HG03442 (cell line): Measurements from ENCODE around the gene MYO1E.
"Not testable (repeated sequence)": the region's sequence is repeated elsewhere in the genome, so short reads cannot be mapped to it uniquely, and the experiment has no call there.

ENCODE experiments used
- ATAC-seq: cut with Tn5 transposase; IDR thresholded peaks from one replicate; pipeline ENCODE4 v1.9.1; 2021; ENCODE audit warnings: mild to moderate bottlenecking, moderate library complexity; ENCODE audit not compliant: unreplicated experiment

The MYO1E gene

DNA sequence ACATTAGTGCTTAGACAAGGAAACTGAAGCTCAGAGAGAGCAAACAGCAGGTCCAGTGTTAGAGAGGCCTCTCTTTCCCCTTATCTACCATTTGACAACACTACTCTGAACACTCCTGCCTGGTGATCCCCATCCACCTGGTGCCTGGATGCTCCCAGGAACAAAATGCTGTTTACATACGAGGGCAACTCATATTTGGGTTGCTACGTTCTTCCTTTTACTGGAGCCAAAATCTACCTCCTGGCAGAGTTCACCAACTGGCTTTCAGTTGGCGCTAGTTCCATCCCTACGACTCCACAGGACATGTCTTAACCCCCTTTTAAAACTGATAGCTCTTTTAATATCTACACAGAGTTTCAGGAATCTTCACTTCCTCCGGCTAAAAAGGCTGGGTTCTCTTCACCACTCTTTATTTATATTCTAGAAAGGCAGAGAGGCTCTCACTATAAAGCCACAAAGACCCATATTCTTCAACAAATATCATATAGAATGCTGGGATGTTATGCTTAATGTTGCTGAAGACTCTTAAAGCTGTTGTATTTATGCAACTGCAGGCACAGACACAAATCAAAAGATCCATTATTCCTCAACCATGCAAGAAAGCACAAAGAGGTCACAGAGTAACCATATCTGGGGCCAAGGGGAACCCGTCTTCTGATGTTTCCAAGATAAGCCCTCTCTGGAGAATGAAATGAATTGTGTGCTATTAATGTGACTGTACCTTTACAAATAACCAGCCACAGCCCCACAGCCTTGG, 219.8 kb downstream of the MYO1E start:
- no peak for ATAC-seq

DNA sequence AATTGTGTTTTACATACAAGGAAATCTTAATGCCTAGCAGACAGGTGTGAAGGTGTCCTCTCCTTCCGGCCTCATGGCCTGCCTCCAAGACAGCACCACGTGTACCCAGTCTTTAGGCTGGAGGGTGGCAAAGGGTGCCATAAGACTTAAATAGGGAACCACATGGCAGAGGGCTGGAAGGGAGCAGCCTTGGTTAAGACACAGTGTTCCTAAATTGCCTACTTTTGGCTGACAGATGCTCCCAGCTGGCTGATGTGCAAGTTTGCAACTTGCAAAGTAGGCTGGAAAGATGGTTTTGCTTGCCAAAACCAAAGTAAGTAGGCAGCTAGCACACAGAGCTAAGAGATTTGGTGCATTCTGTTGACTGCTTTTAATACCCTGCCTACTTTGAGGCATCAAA, 222.5 kb downstream of the MYO1E start:
- ATAC-seq, result no peak

DNA sequence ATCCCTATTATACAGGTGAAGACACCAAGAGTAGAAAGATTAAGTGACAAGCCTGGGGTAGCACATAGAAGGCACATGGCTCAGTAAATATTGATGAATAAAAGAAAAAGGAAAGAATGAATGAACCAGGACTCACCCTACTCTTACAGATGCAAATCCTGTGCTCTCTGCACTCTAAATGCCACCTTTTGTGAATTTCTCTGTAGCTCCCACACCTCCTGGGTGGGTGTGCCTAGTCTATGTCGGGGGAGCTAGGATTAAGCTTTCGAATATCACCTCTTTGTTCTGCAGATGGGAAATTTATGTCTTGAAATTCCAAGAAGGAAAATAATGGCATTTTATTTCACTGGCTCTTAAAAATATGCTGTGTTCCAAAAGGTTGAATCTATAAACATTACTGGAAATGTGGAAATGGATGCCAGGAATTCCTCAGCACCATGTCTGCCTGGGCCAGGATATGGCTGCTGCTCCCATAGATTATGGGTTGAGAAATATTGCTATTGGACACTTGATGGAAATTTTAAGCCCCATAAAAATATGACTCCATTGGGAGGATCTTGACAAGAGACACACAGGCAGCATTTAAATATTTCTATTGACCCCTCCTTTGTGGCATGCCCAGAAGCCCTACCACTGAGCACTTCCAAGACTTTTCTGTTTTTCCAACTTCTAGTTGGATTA, 224.4 kb downstream of the MYO1E start:
- no peak for ATAC-seq

DNA sequence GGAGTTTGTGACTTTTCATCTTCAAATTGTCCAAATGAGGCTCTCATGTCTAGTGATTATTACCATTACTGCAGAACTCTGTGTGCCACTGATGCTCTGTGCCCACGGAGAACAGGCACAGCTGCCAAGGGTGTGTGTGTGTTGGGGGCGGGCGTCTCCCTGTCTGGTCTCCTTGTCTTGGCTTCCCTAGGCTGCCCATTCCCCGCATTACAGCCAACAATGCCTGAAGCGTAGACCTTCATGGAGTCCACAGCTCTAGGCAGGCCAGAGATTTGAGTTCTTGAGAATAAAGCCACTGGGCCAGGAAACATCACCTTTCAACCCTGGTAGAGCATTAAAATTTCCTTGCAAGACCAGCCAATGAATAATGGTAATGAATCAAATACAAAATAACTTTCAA, 225.0 kb downstream of the MYO1E start:
- no peak for ATAC-seq

DNA sequence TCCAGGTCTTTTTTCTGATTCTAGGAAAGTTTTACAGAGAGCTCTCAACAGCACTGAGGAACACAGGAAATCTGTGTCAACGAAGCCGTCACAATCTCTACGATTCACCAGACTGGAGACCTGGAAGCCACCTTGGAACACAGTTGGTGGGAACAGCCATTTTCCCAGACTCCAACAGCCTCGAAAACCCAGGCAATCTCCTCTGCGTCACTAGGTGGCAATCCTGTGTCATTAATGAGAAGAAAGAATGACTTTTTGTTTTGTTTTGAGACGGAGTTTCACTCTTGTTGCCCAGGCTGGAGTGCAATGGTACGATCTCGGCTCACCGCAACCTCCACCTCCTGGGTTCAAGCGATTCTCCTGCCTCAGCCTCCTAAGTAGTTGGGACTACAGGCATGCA, 228.1 kb downstream of the MYO1E start:
- ATAC-seq, result not testable (repeated sequence)

DNA sequence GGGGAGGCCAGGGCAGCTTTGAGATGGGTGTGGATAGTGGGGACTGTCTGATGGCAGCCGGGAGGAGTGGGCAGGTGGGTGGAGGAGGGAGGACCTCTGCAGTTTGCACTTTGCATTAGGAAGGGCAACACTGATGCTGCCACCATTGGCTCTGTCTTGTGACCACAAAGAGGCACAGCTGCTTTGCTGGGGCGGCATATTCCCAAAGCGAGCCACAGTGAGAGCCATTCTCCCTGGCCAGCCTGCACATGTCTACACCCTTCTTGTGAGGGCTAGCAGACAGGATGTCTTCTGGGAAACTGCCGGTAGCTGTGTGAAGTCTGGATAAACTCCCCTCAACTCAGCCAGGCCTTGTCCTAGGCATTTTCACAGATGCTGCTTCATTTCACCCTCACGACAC, 229.4 kb downstream of the MYO1E start:
- no peak for ATAC-seq

DNA sequence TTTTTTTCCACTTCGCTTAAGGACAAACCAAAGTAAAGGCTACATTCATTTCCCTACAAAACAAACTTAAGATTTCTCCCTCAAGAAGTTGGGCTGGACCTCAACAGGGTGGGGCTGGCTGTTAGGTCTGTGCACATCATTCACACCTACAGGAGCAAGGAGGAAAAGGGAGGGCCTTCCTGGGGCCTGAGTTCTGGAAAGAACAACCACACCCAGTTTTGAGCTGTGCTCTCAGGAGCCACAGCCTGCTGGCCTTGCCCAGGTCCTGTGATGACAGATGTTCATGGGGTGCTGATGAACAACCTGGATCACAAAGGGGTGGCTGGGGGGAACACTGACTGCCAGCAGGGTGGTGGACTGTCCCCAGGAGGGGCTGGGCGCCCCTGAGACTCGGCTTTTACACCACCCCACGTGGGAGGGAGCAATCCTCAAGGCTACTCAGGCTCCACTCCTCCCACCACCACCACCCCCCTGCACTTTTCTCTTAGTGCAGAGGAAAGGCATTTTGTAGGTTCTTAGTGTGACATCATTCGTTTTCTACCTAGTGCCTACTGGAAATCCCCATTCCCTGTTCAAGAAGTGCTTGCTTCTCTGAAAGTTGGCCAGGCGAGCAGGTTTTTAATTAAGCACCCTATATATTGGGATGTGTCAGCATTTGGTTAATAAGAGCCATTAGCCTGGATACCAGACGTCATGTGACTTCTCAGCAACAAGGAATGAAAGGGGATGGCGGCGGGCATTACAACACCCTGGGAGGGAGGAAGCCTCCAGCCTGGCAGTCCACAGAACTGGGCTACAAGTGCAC, 232.0 kb downstream of the MYO1E start:
- no peak for ATAC-seq

DNA sequence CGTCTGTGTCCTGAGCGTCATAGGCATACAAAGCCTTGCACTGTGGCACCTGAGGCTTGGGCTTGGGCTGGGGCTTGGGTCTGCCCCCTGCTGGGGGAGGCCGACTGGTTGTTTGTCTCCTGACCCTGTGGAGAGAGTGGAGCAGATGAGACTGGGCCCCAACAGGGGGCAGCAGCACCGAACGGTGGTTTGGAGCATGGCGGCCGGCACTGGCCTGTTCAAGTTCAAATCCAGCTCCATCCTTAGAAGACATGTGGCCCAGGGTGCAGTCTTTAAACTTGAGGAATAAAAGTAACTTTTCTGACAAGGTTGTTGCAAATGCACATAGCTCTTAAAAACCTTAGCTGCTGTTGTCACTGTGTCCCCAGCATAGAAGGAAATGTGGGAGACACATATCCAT, 234.4 kb downstream of the MYO1E start:
- ATAC-seq, result no peak

DNA sequence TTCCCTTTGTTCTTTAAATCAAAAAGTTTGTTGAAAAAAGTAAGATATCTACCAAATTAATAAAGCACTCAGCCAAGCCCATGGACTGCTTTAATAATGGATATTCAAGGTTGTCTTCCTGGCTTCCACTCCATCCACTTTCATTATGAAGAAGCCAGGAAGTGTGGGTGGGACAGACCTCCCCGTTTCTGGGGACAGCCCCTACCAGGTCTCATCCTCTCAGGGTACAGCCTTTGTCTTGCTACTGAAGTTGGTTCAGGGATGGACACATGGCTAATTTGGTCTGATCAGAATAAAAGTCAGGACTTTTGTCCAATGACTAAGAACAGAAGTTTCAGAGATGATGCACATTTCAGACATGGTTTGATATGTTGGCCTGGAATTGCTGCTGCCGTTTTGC, 235.1 kb downstream of the MYO1E start:
- ATAC-seq, result no peak

DNA sequence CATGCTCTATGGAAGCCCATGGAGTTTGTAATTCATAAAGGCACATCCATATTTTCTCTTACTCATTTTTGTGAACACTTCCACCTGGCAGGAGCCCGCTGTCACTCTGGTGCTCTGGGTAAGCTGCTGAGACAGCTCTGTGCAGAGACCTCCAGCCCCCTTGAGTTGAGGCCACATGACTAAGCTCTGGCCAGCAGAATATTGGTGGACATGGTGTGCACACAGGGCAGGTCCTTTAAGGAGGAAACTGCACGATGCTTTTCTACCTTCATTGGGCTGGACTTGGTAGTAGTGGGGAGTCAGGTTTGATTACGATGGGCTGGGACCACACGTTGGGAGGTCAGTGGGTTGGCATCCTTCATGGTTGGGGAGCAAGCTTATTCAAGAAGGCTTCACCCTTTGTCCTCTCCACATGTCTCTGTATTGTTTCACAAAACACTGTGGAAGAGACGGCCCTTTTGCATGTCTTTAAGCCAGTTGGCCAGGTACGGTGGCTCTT, 238.7 kb downstream of the MYO1E start:
- ATAC-seq, result no peak

DNA sequence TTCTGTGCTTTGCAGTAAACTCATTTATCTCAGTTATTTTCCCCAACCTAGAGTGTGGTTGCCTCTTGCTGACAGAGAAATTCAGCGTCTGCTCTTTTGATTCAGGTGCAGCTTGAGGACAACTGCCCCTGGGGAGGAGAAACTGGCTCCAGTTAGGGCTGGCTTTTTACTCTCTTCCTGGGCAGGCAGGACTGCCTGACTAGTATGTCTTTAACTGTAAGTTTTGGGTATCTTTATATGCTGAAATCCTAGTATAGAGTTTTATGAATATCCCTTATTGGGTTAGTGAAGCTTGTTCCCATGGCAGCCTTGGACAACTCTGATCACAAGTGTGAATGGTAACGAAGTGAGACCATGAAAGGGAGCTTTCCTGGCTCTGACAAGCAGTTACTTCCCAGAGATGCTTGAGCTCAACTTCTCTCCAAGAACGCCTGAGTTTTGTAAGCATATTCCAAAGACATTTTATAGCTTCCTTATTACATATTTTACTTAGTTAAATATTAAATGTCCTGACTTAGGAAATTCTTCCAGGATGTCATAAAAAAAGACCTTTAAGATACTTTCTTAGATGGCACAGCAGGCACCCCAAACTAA, 240.6 kb downstream of the MYO1E start:
- no peak for ATAC-seq

DNA sequence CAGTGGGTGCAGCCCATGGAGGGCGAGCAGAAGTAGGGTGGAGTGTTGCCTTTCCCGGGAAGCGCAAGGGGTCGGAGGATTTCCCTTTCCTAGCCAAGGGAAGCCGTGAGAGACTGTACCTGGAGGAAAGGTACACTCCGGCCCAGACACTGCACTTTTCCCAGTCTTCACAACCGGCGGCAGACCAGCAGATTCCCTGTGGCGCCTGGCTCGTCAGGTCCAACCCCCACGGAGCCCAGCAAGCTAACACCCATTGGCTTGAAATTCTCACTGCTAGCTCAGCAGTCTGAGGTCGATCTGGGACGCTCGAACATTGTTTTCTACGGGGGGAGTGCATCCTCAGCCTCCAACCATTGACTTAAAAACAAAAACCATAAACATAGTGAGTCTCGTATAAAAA, 241.2 kb downstream of the MYO1E start:
- no peak for ATAC-seq

DNA sequence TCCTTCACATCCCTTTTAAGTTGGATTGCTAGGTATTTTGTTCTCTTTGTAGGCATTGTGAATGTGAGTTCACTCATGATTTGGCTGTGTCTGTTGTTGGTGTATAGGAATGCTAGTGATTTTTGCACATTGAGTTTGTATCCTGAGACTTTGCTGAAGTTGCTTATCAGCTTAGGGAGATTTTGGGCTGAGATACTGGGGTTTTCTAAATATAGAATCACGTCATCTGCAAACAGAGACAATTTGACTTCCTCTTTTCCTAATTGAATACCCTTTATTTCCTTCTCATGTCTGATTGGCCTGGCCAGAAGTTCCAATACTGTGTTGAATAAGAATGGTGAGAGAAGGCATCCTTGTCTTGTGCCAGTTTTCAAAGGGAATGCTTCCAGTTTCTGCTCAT, 245.4 kb downstream of the MYO1E start:
- ATAC-seq, result not testable (repeated sequence)

DNA sequence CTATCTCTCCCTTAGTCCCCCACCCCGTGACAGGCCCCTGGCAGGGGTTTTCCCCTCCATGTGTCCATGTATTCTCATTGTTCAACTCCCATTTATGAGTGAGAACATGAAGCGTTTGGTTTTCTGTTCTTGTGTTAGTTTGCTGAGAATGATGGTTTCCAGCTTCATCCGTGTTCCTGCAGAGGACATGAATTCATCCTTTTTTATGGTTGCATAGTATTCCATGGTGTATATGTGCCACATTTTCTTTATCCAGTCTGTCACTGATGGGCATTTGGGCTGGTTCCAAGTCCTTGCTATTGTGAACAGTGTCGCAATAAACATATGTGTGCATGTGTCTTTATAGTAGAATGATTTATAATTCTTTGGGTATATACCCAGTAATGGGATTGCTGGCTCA, 247.0 kb downstream of the MYO1E start:
- not testable (repeated sequence) for ATAC-seq

DNA sequence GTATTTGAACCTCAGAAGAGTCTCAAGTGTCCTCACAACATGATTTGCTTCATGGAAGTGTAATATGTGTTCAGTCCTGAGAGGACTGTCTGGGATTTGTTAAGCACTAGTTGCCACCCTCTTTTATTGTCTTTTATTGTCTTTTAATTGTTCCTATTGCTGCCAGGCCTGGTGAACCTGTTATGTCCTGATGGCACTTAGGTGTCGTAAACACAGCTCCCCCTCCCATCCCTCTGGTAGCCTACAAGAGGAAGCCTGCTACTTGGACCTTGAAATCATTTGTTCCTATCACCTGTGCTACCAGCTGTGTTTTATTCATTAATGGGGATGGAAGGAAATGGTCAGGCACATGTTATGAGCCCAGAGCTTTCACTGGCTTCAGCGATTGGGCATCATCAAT, 248.4 kb downstream of the MYO1E start:
- ATAC-seq, result no peak

DNA sequence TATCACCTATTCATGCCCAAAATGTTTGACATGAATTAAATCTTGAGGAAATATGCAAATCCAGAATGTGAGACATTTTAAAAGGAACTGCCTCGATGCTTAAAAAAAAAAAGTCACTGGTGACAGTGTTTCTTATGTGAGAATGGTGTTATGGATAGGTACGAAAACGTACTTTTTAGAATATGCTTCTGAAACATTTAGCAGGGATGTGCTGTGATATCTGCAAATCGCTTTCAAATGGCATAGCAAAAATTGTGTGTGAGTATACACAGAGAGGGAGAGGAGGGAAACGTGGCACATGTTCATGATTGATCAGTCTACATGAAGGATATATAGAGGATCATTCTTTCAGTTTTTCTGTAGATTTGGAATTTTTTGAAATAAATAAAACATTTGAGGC, 251.7 kb downstream of the MYO1E start:
- ATAC-seq, result no peak

DNA sequence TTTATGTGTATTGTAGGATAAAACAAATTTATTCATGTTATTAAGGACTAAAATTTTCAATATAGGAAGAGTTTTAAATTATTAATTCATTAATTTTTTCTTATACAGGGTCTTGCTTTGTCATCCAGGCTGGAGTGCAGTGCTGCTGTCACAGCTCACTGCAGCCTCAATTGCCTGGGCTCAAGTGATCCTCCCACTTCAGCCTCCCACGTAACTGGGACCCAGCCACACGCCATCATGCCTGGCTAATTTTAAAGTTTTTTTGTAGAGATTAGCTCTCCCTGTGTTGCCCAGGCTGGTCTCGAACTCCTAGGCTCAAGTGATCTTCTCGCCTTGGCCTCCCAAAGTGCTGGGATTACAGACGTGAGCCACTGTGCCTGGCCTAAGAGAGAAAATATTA, 253.0 kb downstream of the MYO1E start:
- no peak for ATAC-seq

DNA sequence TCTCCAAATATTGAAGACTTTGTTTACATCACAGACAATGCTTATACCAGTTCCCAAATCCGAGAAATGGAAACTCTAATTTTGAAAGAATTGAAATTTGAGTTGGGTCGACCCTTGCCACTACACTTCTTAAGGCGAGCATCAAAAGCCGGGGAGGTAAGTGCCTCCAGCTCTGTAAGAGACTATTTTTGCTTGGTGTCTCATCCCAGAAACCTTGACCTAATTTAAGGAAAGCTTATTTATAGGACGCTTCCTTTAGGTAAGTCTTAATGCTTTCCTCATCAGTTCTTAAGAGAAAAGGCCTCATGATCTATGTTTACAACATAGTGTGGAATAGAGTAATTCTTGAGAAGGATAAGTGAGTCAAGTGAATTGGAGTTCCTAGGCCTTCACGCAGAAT, 255.9 kb downstream of the MYO1E start:
- no peak for ATAC-seq

DNA sequence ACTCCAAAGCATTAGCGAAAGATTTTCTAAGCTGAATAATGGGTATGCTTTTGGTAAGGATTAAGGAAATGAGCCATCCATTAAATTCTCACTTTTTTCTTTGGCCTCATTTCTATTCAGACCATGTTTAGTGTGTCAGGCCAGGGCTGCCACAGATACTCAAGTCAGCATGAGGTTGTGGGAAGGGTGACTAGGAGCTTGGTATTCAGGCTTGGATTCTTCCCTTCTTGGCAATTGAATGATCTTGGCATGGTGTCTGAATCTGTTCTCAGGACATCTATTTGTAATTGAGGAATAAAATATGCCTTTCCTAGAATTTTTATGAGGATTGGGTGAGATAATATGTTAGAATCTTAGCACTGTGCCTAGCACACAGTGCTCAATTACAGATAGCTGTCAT, 256.5 kb downstream of the MYO1E start:
- ATAC-seq, result no peak

DNA sequence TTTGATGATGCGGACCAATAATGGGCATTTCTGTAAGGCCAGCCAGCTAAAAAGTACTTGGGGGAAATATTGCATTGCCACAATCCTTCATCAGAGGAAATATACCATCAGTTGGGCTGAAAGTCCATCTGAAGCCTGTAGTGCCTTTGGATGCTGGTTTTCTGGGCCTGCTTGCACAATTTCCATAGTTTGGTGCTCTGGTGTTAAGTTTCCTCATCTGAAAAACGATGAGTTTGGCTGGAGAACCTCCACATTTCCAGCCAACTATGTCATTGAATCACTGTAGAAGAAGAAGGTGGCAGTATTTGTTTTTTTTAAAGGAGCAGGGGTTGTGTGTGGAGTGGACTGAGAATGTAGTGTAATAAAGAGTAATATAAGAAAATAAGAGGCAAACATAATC, 257.6 kb downstream of the MYO1E start:
- no peak for ATAC-seq

DNA sequence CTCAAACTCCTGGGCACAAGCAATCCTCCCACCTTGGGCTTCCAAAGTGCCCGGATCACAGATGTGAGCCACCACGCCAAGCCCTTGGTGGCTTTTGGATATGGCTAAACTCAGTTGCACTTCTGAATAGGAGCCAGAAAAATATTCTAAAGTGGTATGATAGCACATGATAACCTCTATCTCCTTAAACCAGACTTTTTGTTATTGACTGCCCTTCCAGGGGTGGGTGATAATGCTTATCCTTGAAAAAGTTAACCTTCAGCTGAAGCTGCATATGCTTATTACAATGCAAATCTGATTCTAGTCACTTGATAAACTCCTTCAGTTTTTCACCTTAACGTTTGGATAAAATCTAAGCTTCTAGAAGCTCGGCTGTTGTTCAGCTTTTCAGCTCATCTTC, 261.4 kb downstream of the MYO1E start:
- ATAC-seq, result no peak
